ENCODE measurements around the gene CPA5. TPM values are rescaled to one million over a fixed set of nuclear protein-coding genes. Genes with fewer than 3 reads are reported as not detected.

CPA5 gene
- total and polyA plus RNA-seq, 10 of the 15 experiments (the other 5 are each of a cell fraction or from before 2014, with no cell fraction given), result 0.06 to 0.52 (median 0.29) TPM; not detected in 2

GRCh38 chr7:130345725-130346124, 1.1 kb downstream of the CPA5 start (continued):
- TF ChIP-seq PRDM15 (CRISPR knock-in tag; IDR thresholded peaks at IDR 0.05) (no peak), SMARCA5 (IDR thresholded peaks at IDR 0.05) (no peak), PKNOX1 (IDR thresholded peaks at IDR 0.05) (no peak), ZBTB40 (IDR thresholded peaks at IDR 0.05; ENCODE audit: borderline replicate concordance) (no peak), ZNF384 (IDR thresholded peaks at IDR 0.05; ENCODE audit: borderline replicate concordance, low read depth, low read length) (no peak), SMAD5 (IDR thresholded peaks at IDR 0.05; ENCODE audit: low read depth) (no peak), FOXM1 (IDR thresholded peaks at IDR 0.05; ENCODE audit: low read depth, low read length) (no peak)

All from GM12878 (cell line).